IPS-11a (cell line): Measurements from ENCODE around the gene CCDC197.

Source experiments
- H3K4me3 ChIP-seq: one replicate; pipeline ENCODE4 v1.5.1; 2013; ENCODE audit warnings: low read depth, low read length, control low read depth

CCDC197 gene

DNA sequence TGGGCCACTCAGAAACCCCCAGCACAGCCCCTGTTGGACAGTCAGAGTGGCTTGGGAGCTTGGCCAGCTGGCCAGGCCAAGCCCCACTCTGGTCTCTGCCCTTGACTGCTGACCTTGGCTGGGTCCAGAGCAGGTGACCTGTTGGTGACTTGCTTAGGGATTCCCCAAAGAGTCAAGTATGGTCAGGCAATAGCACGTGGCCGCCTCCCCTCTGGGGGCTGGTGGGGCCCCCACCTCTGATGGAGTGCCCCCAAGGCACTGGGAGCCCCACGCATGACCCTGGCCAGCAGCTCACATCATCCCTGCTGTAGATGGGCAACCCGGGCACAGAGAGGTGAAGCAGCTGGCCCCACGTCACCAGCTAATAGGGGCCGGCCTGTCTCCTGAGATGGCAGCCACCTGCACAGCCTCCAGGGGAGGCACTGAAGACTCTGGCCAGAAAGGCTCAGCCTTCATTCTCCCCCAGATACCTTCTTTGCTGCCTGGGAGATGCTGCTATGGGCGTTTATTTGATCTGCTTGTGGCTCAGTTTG is 1.8 kb downstream of the CCDC197 start:
- H3K4me3 ChIP-seq, result no peak overlapping the region

DNA sequence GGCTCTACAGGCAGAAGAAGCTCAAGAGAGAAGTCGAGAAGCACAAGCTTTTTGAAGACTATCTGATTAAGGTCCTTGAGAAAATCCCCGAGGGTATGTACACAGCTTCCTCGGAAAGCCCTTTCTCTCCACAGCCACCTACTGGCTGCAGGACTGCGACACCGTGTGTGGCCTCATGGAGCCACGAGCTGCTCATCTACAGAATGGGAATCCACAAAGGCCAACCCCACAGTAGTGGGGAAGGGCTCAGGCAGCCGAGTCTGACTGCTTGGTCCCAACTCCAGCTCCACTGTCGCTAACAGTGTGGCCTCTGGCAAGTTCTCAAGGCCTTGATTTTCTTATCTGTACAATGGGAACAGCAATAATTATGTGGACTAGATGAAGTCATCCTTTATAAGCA is 2.5 kb downstream of the CCDC197 start:
- H3K4me3 ChIP-seq, result no peak overlapping the region

DNA sequence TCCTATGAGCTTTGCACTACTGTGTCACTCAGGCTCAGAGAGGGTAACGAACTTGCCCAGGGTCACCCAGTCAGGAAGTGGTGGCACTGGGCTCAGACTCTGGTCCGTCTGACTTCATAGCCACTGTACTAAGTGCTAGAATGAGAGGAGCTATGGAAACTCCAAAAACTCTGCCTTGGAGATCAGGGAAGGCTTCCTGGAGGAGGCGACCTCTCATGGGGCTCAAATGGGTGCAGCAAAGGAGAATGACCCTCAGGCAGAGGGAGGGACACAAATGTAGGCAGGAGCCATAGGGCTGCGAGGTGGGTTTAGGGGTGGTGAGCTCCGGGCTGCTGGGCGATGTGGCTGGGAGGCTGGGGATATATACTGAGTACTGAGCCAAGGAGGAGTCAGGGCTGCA is 3.2 kb downstream of the CCDC197 start:
- no peak overlapping the region for H3K4me3 ChIP-seq

DNA sequence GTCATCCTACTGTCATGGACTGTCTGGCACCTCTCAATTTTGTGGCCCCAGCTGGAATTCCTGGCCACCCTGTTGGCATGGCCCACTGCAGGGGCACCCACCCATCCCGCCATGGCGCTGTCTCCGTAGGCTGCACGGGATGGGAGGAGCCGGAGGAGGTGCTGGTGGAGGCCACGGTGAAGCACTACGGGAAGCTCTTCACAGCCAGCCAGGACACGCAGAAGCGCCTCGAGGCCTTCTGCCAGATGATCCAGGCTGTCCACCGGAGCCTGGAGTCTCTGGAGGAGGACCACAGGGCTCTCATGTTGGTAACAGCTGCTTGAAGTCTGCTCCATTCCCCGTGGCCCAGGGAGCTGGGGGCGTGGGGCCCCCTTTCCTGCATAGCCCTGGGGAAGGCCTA is 3.9 kb downstream of the CCDC197 start:
- H3K4me3 ChIP-seq, result no peak overlapping the region

DNA sequence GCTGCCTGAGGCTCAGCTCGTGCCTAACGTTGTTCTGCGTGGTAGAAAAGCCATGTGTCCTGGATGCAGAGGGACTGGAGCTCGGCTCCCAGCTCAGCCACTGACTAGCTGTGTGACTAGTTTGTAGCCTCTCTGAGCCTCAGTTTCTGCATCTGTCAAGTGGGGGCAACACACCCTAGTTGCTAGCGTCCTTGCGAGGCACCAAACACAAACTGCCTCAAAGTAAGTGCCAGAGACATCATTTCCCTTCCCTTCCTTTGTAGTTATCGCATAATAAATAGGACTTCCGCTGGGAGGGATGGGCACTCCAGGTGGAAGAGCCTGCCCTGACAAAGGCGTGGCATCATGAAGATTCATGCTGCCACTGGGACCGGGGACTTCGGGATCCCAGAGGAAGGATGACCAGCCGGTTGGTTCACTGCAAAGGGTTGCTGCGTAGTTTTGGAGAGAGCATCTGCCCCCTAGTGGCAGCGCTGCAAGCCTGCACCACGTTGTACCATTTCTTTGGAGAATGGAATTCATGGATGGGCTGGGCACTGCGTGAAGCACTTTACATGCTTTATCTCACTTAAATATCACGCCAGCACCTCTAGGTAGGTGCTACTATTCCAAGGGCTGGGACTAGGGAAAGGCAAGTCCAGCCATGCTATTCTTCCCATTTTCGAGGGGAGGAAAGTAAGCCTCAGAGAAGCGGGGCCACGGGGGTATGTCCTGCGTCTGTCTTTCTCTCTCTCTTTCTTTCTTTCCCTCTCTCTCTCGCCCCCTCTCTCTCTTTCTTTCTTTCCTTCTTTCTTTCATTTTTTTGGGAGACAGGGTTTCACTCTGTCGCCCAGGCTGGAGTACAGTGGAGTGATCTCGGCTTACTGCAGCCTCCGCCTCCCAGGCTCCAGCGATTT is 4.6 kb downstream of the CCDC197 start:
- H3K4me3 ChIP-seq, result no peak overlapping the region

DNA sequence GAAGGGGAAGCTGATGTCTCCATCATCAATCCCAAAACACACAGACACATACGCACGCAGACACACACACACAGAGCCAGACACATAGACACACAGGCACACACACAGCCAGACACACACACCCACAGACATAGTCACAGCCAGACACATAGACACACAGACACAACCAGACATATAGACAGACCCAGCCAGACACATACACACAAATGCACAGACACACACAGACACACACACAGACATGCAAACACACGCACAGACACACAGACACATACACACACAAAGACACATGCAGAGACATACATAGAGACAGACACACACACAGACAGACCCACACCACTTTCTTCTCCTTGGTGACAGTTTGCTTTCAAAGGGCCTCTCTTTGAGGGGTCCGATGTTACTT is 6.3 kb downstream of the CCDC197 start:
- H3K4me3 ChIP-seq, result no peak overlapping the region

DNA sequence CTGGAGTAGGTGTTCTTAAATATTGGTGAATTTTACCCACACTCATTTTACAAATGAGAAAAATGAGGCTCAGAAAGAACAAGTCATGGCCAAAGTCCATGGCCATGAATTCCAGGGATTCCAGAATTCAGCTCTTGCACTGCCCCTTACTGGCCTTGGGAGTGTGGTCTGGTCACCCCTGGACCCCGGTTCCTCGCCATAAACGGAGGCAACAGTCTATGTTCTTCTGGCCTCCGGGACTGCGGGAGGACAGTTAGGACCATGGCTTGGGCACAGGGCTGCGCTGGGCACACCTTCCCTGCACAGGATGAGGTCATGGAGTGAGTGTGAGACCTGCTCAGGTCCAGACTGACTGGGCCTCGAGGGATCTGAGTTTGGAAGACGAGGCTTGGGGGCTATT is 6.9 kb downstream of the CCDC197 start:
- no peak overlapping the region for H3K4me3 ChIP-seq

DNA sequence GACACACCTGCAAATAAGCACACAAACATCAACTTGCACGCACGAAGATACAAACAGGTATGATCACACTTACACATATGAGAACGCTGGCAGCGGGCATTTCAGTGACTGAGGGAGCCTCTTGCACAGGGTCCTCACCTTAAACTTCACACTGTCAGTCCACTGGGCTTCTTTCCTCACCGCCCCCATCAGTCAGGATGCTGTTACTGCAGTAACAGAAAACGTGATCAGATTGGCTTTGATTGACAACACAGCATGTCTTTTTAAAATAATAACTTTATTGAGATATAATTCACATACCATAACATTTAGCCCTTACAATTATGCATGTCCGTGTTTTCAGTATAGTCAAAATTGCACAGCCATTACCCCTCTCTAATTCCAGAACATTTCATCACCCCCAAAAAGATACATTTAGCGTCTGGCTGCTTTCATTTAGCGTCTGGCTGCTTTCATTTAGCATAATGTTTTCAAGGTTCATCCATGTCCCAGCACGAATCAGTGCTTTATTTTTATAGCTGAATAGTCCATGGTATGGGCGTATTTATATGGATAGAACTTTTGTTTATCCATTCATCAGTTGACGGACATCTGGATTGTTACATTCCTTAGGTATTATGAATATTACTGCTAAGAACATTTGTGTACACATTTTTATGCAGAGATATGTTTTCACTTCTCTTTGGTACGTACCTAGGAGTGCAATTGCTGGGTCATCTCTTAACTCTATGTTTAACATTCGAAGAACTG is 8.4 kb downstream of the CCDC197 start:
- no peak overlapping the region for H3K4me3 ChIP-seq

DNA sequence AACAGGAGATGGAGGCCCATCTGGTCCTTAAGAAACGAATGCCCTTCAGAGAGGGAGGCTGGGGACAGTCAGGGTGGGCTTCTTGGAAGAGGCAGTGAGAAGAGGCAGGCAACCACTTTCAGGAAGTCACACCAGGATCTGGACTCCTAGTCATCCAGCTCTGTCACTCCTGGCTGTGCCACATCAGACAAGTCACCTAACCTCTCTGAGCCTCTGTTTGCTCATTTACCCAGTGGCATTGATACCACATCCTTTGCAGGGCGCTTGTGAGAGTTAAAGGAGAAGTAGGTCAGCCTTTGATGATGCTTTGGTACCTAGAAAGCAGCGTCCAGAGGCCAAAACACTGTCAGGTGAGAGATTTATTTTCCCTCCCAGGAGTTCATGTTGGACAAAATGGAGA is 11.1 kb downstream of the CCDC197 start:
- H3K4me3 ChIP-seq, result no peak overlapping the region

DNA sequence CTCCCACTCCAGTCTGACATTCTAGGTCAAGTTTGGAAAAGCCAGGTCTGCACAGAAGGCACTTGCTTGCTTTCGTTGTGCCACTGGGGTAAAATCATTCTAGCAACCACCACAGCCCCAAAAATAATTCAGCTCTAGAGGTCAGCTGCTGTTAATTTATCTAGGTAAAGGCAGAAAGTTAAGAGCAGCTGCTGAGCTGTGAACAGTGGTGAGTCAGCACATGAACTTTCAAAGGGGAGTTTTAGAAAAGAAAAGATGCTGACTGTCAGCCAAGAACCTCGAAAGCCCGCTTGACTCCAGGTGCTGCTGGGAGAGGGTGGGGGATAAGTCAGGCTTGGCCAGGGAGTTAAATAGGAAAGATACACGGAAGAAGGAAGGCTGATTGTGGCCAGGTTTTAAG is 12.7 kb downstream of the CCDC197 start:
- H3K4me3 ChIP-seq, result no peak overlapping the region

DNA sequence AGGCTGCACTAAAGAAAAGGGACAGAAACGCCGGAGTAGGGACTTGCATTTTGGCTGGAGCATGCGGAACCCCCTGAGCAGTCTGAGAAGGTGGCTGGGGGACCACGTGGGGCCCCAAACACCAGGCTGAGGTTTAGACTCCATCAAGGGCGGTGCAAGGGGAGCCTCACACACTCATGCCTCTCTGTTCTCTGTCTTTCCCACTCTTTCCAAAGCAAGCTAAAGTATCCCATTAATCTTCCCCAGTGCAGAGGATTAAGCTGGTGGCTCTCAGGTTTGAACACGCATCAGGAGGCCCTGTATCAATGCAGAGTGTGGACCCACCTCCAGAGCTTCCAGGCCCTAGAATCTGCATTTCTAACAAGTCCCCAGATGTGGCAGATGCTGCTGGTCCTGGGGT is 13.5 kb downstream of the CCDC197 start:
- no peak overlapping the region for H3K4me3 ChIP-seq

DNA sequence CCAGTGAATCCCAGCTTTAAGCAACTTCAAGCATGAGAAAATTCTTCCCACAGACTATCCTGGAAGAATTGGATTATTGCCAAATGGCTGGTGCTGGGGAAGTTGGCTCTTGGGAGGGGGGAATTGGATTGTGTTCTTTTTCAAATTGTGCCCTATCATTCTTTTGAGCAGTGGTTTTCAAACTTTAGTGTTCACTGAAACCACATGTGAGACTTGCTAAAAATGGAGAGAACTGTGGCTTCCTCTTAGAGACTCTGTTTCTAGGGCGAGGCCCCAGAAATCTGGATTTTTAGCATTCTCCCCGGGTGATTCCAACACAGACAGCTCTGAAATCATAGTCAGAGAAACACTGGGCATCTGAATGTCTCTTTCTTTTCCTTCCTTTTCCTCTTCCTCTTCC is 14.7 kb downstream of the CCDC197 start:
- no peak overlapping the region for H3K4me3 ChIP-seq

DNA sequence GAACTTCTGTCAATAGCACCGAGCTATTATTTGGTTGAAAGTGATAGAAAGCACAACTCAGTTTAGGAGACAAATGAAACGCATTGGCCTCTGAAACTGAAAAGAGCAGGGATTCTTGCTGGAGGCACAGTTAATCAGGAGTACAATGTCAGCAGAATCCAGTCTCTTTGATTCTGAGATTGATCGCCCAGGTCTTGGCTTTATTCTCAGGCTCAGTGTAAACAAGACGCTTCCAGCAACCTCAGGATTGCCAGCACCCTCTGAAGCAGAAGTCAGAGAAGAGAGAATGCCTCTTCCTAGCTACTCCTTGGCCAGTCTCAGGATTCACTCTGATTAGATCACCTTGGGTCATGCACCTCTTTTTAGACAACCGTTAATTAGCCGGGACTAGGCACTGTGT is 17.3 kb downstream of the CCDC197 start:
- no peak overlapping the region for H3K4me3 ChIP-seq

DNA sequence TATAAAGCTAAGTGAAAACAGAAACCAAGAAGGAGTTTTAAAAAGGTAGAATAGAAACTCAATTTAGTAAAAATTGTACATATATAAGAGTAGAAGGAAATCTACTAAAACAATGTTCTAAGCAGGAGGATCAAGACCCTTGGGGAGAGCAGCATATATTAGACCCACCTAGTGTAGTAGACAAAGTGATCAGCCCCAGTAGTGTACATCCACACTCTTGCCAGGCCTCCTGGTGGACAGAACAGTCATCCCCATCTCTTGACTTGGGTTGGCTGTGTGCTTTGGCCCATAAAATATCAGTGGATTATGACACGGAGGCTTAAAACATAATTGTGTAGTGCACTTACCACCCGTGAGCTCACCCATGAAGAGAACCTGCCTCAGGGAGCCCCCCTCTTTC is 18.1 kb downstream of the CCDC197 start:
- H3K4me3 ChIP-seq, result no peak overlapping the region

DNA sequence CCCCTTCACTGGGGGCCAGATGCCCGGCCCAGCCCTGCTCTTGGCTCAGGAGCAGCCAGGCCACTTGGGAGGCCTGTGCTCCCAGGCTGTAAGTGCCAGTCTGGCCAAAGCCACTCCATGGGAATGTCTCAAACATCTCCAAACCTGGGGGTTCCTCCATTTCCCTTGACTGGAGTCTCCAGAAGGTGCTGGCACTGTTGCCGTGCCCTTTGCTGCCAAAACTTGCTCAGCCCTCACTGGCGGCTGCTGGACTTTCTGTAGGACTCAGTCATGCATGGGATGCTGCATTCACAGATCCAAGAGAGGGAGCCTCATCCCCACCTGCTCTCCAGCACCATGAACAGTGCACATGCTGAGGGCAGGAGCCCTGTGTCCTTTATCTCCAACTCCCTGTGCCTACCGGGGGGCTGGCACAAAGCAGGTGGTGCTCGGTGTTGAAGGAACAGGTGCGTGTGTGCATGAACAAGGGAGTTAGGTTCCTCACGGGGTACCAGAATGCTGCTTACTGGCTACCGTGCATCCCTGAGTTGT is 19.4 kb downstream of the CCDC197 start:
- no peak overlapping the region for H3K4me3 ChIP-seq

DNA sequence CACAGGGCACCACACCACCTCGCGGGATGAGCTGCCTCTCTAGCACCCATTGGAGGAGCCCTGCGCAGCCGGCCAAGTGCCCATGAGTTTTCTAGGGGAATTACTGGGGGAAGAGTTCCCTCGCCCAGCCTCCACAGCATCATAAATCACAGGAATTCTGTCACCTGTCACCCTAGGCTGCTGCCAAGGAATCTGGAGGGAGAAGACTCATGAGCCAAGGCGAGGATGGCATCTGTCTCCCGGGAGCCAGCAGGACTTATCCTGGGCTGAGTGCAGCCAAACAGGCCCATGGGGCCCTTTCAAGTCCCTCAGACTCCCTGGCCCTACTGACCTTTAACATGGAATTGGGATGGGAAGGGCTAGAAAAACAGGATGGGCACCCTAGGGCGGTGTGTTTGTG is 21.2 kb downstream of the CCDC197 start:
- no peak overlapping the region for H3K4me3 ChIP-seq

DNA sequence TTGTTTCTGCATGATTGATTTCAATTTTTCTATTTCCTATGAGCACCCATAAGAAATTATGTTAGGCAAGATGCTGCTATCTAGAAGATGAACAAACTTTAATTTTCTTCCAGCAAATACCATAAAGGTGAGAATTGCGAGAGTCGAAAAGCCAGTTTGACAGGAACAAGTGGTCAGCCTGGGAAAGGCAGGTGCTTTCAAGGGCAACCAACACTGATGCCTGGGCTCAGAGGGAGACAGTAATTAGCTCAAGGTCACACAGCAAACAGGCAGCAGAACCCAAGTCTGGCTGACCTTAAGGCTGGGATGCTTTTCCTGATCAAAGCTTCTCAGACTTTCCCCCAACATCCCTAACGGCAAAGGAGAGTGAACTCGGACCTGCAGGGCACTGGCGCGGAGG is 22.2 kb downstream of the CCDC197 start:
- no peak overlapping the region for H3K4me3 ChIP-seq

DNA sequence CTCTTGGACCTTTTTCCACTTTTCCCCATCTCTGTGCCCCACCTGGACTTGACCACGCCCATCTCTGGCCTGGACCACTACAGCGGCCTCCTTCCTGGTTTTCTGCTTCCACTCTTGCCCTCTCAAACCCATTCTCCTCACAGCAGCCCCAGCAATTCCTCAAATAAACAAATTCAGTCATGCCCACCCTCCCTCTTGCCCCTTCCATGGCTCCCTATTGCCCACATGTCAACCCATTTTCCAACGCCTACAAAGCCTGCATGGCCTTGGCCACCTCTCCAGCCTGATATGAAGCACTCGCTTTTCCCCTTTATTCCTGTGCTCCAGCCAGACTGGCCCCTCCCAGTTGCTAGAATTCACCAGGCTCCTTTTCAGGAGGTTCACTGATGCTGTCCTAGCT is 23.2 kb downstream of the CCDC197 start:
- no peak overlapping the region for H3K4me3 ChIP-seq

DNA sequence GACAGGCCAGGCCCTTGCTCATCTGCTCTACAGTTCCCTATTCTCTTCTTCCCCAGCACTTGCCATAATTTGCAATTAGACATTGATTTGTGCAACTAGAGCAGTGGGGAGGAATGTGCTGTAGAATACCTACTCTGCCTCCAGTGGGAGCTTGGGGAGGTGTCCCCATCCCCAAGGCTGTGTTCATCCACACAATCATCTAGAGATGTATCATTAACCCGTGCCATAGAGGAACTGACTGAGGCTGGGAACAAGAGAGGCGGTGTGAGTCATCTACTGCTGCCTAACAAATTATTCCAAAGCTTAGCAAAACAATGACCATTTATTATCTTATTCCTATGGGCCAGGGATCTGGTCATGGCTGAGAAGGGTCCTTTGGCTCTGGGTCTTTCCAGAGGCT is 23.9 kb downstream of the CCDC197 start:
- H3K4me3 ChIP-seq, result no peak overlapping the region

DNA sequence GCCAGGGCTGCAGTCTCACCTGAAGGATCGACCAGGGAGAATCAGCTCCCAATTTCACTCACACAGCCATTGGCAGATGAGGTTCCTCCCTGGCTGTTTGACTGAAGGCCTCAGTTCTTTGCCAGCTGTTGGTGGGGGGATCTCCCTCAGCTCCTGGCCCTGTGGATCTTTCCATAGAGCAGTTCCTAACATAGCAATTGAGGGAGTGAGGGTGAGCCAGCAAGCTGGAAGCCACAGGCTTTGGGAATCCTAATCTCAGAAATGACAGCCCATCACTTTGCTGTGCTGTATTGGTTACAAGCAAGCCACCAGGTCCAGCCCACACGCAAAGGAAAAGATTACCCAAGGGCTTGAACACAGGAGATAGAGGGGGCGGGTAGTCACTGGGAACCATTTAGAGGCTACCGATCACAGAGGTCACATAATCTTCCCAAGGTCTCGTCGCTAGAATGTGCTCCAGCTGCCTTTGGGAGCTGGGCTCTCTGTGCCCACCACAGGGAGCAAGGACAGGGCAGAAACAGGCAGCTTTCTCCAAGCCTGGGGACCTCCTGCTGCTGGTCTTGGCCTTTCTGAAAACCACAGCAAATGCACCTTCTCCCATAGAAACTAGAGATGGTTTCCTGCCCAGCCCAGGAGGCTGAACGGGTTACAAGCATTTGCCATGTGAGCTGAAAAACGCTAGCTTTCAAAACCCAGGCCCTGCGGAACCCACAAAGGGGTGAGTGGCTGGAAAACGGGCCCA is 24.5 kb downstream of the CCDC197 start:
- no peak overlapping the region for H3K4me3 ChIP-seq
